GM23338 (cell line): ENCODE results near the gene PPP2R1B. TPM values are rescaled to one million over a fixed set of nuclear protein-coding genes. Genes with fewer than 3 reads are reported as not detected.
A peak's percentile ranks its signal among the peaks of the same experiment; 100 is the strongest.
"Not testable (repeated sequence)": the region's sequence is repeated elsewhere in the genome, so short reads cannot be mapped to it uniquely, and the experiment has no call there.

Experiments used
- ATAC-seq: fragments of 200-7000 bp; cut with Tn5 transposase; 3 replicates; pipeline ENCODE4 v1.9.1; 2020
- DNase-seq: peaks from one replicate; pipeline ENCODE4 v3.0.0-alpha.2; 2015; ENCODE audit warnings: low spot score
- H2AFZ ChIP-seq: fragments of 200-600 bp; sonication (generic); 2 replicates; pipeline ENCODE4 v1.8.0; 2016; ENCODE audit warnings: antibody characterized with exemption, mild to moderate bottlenecking, moderate library complexity
- H3F3A ChIP-seq: fragments of 200-600 bp; sonication (generic); replicated peaks from 2 replicates; pipeline ENCODE4 v1.8.0; 2017; ENCODE audit warnings: antibody characterized with exemption, mixed run types, low read depth
- H3K27ac ChIP-seq: fragments of 200-600 bp; sonication (generic); 2 replicates; pipeline ENCODE4 v1.6.1; 2016; ENCODE audit warnings: low read depth
- H3K27me3 ChIP-seq: fragments of 200-600 bp; sonication (generic); 2 replicates; pipeline ENCODE4 v1.8.0; 2016; ENCODE audit warnings: mild to moderate bottlenecking, mixed run types, moderate library complexity; ENCODE audit not compliant: insufficient read depth
- H3K36me3 ChIP-seq: fragments of 200-600 bp; sonication (generic); 2 replicates; pipeline ENCODE4 v1.8.0; 2016; ENCODE audit warnings: mild to moderate bottlenecking; ENCODE audit not compliant: insufficient read depth
- H3K4me1 ChIP-seq: fragments of 200-600 bp; sonication (generic); 2 replicates; pipeline ENCODE4 v1.8.0; 2016; ENCODE audit warnings: mild to moderate bottlenecking, moderate library complexity; ENCODE audit not compliant: insufficient read depth
- H3K4me2 ChIP-seq: fragments of 200-600 bp; sonication (generic); 2 replicates; pipeline ENCODE4 v1.7.1; 2017; ENCODE audit warnings: mixed run types
- H3K4me3 ChIP-seq: fragments of 200-600 bp; sonication (generic); 2 replicates; pipeline ENCODE4 v1.6.1; 2016; ENCODE audit warnings: mixed run types
- H3K79me2 ChIP-seq: fragments of 200-600 bp; sonication (generic); replicated peaks from 2 replicates; pipeline ENCODE4 v1.8.0; 2017; ENCODE audit warnings: mild to moderate bottlenecking; ENCODE audit not compliant: insufficient read depth
- H3K9me2 ChIP-seq: fragments of 200-600 bp; sonication (generic); 2 replicates; pipeline ENCODE4 v1.8.0; 2017; ENCODE audit not compliant: insufficient read depth
- H4K20me1 ChIP-seq: fragments of 200-600 bp; sonication (generic); replicated peaks from 2 replicates; pipeline ENCODE4 v1.8.0; 2017; ENCODE audit warnings: mild to moderate bottlenecking; ENCODE audit not compliant: insufficient read depth
- H3K27ac Mint-ChIP-seq: 2 replicates; pipeline ENCODE4 v1.8.0; 2020; ENCODE audit warnings: inconsistent platforms, mild to moderate bottlenecking, moderate library complexity, mixed read lengths
- H3K27me3 Mint-ChIP-seq: 3 replicates; pipeline ENCODE4 v1.8.0; 2022; ENCODE audit warnings: low read depth, mild to moderate bottlenecking, moderate library complexity, mixed read lengths, inconsistent platforms; ENCODE audit not compliant: insufficient read depth, poor library complexity
- H3K36me3 Mint-ChIP-seq: 3 replicates; pipeline ENCODE4 v1.8.0; 2021; ENCODE audit warnings: low read depth, mild to moderate bottlenecking, inconsistent platforms, moderate library complexity, mixed read lengths
- H3K4me1 Mint-ChIP-seq: 3 replicates; pipeline ENCODE4 v1.8.0; 2020; ENCODE audit warnings: mild to moderate bottlenecking, inconsistent platforms, mixed read lengths
- H3K4me3 Mint-ChIP-seq: 3 replicates; pipeline ENCODE4 v1.8.0; 2021; ENCODE audit warnings: moderate library complexity, mild to moderate bottlenecking, inconsistent platforms, mixed read lengths
- H3K9me3 Mint-ChIP-seq: 3 replicates; pipeline ENCODE4 v1.8.0; 2020; ENCODE audit warnings: moderate library complexity, mild to moderate bottlenecking, inconsistent platforms, mixed read lengths
- CREB1 ChIP-seq: fragments of 250-450 bp; sonication (Bioruptor Pico); IDR thresholded peaks from 2 replicates; pipeline ENCODE4 v1.5.0; 2020; ENCODE audit warnings: low read depth, mild to moderate bottlenecking, moderate library complexity
- EZH2 ChIP-seq: fragments of 200-600 bp; sonication (generic); IDR thresholded peaks from one replicate; pipeline ENCODE4 v1.8.0; 2017; ENCODE audit warnings: antibody characterized with exemption, mild to moderate bottlenecking, low read depth; ENCODE audit not compliant: unreplicated experiment
- STAT1 ChIP-seq: IDR thresholded peaks from one replicate; pipeline ENCODE4 v1.6.1; 2016; ENCODE audit warnings: antibody characterized with exemption; ENCODE audit not compliant: unreplicated experiment
- ZNF114 ChIP-seq: fragments of 250-450 bp; sonication (Bioruptor Pico); IDR thresholded peaks from 2 replicates; pipeline ENCODE4 v1.5.0; 2020; ENCODE audit warnings: mild to moderate bottlenecking, moderate library complexity
- polyA plus RNA-seq: library from polyadenylated mRNA; unstranded; fragments of >200 nt; fragmentation: Nextera tagmentation; extraction: Ambion mirVana; gene quantifications from 2 replicates; pipeline ENCODE4 v1.2.1, GENCODE V29; 2016
- total RNA-seq: library from RNA; depleted of rRNA; stranded (reverse); fragments of >200 nt; shearing (Covaris generic); gene quantifications from 2 replicates; pipeline ENCODE4 v1.2.3, GENCODE V29; 2014
- TF ChIP-seq, protein P1 (sequence below), 2 experiments: fragments of 200-600 bp in 1 of 2; sonication (generic) in 1 of 2; conservative IDR thresholded peaks; 2 replicates each; pipeline versions ENCODE4 v1.5.1 to v1.6.1; 2016 to 2017; ENCODE audit warnings: antibody characterized with exemption in 2 of 2, low read depth in 2 of 2, mild to moderate bottlenecking in 2 of 2, moderate library complexity in 1 of 2
- TF ChIP-seq, protein P2 (sequence below): IDR thresholded peaks from 2 replicates; pipeline ENCODE4 v1.6.1; 2016; ENCODE audit warnings: antibody characterized with exemption
- TF ChIP-seq, protein P3 (sequence below): fragments of 250-450 bp; sonication (Bioruptor Pico); IDR thresholded peaks from 2 replicates; pipeline ENCODE4 v1.5.0; 2020; ENCODE audit warnings: mild to moderate bottlenecking, moderate library complexity

The PPP2R1B gene
- total and polyA plus RNA-seq, 2 experiments from 2014 or later, result 18.5 to 82.0 TPM

DNA sequence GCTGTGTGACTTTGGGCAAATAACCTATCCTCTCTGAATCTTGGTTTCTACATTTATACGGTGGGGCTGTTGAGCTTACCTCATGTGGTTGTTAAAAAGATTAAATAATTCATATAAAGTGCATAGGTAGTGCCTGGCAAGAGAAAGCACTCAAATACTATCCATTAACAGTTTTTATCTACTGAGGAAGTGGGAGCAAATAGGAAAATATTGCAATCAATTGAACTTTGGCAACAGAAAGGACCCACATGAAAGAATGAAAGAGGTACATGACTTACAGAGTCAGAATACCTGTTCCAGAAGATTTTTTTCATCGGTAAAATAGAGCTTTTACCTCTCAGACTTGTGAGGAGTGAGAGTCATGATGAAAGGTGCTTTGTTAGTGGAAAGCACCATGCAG lies 6.3 kb upstream of the PPP2R1B start (continued):
- TF ChIP-seq CREB1 (CRISPR knock-in tag), result no peak

DNA sequence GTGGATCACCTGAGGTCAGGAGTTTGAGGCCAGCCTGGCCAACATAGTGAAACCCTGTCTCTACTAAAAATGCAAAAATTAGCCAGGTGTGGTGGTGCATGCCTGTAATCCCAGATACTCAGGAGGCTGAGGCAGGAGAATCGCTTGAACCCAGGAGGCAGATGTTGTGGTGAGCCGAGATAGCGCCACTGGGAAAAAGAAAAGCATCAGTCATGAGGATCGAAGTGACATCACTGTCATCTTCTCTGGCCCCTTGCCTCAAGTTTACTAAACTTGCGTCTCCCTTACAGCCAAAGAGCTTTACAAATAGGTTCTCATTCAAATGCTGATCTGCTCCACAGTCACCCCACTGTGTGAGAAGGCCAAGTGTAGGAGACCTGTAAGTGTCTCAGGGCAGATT lies 5.0 kb upstream of the PPP2R1B start:
- H3K36me3 ChIP-seq, result not testable (repeated sequence)
- DNase-seq (peak; percentile 60), ATAC-seq (peak; percentile 40)

DNA sequence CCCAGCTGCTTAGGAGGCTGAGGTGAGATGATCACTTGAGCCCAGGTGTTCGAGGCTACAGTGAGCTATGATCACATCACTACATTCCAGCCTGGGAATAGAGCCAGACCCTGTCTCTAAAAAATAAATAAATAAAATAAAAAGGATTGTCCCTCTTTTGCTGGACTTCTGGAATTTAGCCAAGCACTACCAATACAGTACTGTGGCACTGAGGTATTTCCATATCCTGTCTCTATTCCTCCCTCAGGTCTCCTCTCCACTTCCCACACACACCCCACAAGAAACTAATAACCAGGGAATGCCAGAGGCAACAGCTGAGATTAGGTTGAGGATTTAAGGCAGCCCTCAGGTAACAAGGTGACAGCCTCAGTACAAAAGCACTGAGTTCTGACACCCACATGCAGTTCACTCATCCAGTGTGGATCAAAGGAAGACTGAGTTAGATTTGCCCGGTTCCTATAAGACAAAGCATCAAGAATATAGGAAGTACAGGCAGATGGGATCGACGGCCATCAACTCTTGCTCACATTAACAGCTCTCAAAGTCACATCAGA lies 4.5 kb upstream of the PPP2R1B start:
- Histone ChIP-seq H3K4me3 (peak overlapping the region; percentile 23; the same call in 1 of the 2 replicates), H3K9me2 (no peaks in the 10 kb centered on the region), H2AFZ (no peak overlapping the region), H3F3A (peaks cover 12% of the 10 kb centered on the region; the same call in 1 of the 2 replicates), H3K27ac (no peak overlapping the region), H3K27me3 (no peaks in the 10 kb centered on the region), H4K20me1 (no peaks in the 10 kb centered on the region), H3K79me2 (peaks cover 2% of the 10 kb centered on the region; the same call in 1 of the 2 replicates), H3K4me1 (peaks cover 33% of the 10 kb centered on the region), H3K4me2 (peak overlapping the region; percentile 44; the same call in 1 of the 2 replicates), H3K36me3 (no peaks in the 10 kb centered on the region)
- Mint-ChIP-seq H3K27ac (no peak overlapping the region), H3K4me1 (peaks cover 32% of the 10 kb centered on the region), H3K36me3 (no peaks in the 10 kb centered on the region; the same call in 2 of the 3 replicates), H3K27me3 (peaks cover 7% of the 10 kb centered on the region), H3K4me3 (no peak overlapping the region; the same call in 2 of the 3 replicates), H3K9me3 (no peaks in the 10 kb centered on the region)
- DNase-seq (no peak), ATAC-seq (no peak)
- TF ChIP-seq, protein P1, sequence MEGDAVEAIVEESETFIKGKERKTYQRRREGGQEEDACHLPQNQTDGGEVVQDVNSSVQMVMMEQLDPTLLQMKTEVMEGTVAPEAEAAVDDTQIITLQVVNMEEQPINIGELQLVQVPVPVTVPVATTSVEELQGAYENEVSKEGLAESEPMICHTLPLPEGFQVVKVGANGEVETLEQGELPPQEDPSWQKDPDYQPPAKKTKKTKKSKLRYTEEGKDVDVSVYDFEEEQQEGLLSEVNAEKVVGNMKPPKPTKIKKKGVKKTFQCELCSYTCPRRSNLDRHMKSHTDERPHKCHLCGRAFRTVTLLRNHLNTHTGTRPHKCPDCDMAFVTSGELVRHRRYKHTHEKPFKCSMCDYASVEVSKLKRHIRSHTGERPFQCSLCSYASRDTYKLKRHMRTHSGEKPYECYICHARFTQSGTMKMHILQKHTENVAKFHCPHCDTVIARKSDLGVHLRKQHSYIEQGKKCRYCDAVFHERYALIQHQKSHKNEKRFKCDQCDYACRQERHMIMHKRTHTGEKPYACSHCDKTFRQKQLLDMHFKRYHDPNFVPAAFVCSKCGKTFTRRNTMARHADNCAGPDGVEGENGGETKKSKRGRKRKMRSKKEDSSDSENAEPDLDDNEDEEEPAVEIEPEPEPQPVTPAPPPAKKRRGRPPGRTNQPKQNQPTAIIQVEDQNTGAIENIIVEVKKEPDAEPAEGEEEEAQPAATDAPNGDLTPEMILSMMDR (conservative IDR thresholded peaks at IDR 0.05; ENCODE audit: low read depth in 2 of 2), result no peak
- TF ChIP-seq, protein P2, sequence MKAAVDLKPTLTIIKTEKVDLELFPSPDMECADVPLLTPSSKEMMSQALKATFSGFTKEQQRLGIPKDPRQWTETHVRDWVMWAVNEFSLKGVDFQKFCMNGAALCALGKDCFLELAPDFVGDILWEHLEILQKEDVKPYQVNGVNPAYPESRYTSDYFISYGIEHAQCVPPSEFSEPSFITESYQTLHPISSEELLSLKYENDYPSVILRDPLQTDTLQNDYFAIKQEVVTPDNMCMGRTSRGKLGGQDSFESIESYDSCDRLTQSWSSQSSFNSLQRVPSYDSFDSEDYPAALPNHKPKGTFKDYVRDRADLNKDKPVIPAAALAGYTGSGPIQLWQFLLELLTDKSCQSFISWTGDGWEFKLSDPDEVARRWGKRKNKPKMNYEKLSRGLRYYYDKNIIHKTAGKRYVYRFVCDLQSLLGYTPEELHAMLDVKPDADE, result no peak
- TF ChIP-seq, protein P3, sequence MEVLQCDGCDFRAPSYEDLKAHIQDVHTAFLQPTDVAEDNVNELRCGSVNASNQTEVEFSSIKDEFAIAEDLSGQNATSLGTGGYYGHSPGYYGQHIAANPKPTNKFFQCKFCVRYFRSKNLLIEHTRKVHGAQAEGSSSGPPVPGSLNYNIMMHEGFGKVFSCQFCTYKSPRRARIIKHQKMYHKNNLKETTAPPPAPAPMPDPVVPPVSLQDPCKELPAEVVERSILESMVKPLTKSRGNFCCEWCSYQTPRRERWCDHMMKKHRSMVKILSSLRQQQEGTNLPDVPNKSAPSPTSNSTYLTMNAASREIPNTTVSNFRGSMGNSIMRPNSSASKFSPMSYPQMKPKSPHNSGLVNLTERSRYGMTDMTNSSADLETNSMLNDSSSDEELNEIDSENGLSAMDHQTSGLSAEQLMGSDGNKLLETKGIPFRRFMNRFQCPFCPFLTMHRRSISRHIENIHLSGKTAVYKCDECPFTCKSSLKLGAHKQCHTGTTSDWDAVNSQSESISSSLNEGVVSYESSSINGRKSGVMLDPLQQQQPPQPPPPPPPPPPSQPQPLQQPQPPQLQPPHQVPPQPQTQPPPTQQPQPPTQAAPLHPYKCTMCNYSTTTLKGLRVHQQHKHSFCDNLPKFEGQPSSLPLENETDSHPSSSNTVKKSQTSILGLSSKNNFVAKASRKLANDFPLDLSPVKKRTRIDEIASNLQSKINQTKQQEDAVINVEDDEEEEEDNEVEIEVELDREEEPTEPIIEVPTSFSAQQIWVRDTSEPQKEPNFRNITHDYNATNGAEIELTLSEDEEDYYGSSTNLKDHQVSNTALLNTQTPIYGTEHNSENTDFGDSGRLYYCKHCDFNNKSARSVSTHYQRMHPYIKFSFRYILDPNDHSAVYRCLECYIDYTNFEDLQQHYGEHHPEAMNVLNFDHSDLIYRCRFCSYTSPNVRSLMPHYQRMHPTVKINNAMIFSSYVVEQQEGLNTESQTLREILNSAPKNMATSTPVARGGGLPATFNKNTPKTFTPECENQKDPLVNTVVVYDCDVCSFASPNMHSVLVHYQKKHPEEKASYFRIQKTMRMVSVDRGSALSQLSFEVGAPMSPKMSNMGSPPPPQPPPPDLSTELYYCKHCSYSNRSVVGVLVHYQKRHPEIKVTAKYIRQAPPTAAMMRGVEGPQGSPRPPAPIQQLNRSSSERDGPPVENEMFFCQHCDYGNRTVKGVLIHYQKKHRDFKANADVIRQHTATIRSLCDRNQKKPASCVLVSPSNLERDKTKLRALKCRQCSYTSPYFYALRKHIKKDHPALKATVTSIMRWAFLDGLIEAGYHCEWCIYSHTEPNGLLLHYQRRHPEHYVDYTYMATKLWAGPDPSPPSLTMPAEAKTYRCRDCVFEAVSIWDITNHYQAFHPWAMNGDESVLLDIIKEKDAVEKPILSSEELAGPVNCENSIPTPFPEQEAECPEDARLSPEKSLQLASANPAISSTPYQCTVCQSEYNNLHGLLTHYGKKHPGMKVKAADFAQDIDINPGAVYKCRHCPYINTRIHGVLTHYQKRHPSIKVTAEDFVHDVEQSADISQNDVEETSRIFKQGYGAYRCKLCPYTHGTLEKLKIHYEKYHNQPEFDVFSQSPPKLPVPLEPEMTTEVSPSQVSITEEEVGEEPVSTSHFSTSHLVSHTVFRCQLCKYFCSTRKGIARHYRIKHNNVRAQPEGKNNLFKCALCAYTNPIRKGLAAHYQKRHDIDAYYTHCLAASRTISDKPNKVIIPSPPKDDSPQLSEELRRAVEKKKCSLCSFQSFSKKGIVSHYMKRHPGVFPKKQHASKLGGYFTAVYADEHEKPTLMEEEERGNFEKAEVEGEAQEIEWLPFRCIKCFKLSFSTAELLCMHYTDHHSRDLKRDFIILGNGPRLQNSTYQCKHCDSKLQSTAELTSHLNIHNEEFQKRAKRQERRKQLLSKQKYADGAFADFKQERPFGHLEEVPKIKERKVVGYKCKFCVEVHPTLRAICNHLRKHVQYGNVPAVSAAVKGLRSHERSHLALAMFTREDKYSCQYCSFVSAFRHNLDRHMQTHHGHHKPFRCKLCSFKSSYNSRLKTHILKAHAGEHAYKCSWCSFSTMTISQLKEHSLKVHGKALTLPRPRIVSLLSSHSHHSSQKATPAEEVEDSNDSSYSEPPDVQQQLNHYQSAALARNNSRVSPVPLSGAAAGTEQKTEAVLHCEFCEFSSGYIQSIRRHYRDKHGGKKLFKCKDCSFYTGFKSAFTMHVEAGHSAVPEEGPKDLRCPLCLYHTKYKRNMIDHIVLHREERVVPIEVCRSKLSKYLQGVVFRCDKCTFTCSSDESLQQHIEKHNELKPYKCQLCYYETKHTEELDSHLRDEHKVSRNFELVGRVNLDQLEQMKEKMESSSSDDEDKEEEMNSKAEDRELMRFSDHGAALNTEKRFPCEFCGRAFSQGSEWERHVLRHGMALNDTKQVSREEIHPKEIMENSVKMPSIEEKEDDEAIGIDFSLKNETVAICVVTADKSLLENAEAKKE (CRISPR knock-in tag), result no peak
- no peak for TF ChIP-seq ZNF114
- TF ChIP-seq STAT1, result no peak
- no peak for TF ChIP-seq EZH2

More for the DNA sequence above, 5.0 kb upstream of the PPP2R1B start:
- H3K79me2 ChIP-seq, H4K20me1 ChIP-seq, H2AFZ ChIP-seq, H3K27ac ChIP-seq, H3K9me2 ChIP-seq, H3K27me3 ChIP-seq, H3K4me3 Mint-ChIP-seq, H3K36me3 Mint-ChIP-seq, H3K9me3 Mint-ChIP-seq, H3K27ac Mint-ChIP-seq, H3K27me3 Mint-ChIP-seq: not testable (repeated sequence)
- TF ChIP-seq CREB1 (CRISPR knock-in tag), result peak; percentile 22; the same call in 1 of the 2 replicates
- peaks cover 32% of the 10 kb centered on the region for H3K4me1 Mint-ChIP-seq
- Histone ChIP-seq H3F3A (peaks cover 12% of the 10 kb centered on the region; the same call in 1 of the 2 replicates), H3K4me2 (peak overlapping the region; percentile 44), H3K4me3 (peak overlapping the region; percentile 23; the same call in 1 of the 2 replicates), H3K4me1 (peaks cover 33% of the 10 kb centered on the region)
